Nephron (organoid): ENCODE results near the gene KCNS3.
A peak's percentile ranks its signal among the peaks of the same experiment; 100 is the strongest.

Experiments
- H3K27ac Mint-ChIP-seq, 3 experiments: 2 replicates each; pipeline ENCODE4 v1.8.0; 2020; ENCODE audit warnings: mixed read lengths in 3 of 3, mild to moderate bottlenecking in 2 of 3, moderate library complexity in 1 of 3
- H3K27me3 Mint-ChIP-seq: 2 replicates; pipeline ENCODE4 v1.8.0; 2021; ENCODE audit warnings: low read depth, mild to moderate bottlenecking, moderate library complexity, mixed read lengths
- H3K36me3 Mint-ChIP-seq: 2 replicates; pipeline ENCODE4 v1.8.0; 2020; ENCODE audit warnings: low read depth, mixed read lengths
- H3K4me1 Mint-ChIP-seq: 2 replicates; pipeline ENCODE4 v1.8.0; 2020; ENCODE audit warnings: mixed read lengths
- H3K4me3 Mint-ChIP-seq, 3 experiments: 2 replicates each; pipeline ENCODE4 v1.8.0; 2020; ENCODE audit warnings: mild to moderate bottlenecking in 3 of 3, mixed read lengths in 3 of 3, moderate library complexity in 2 of 3
- H3K9me3 Mint-ChIP-seq: 2 replicates; pipeline ENCODE4 v1.8.0; 2020; ENCODE audit warnings: mixed read lengths
- TF ChIP-seq, protein P1 (sequence below), 3 experiments: fragments of 200-600 bp; sonication (generic); IDR thresholded peaks; one replicate each; pipeline ENCODE4 v1.5.0; 2021; ENCODE audit warnings: antibody characterized with exemption in 3 of 3; ENCODE audit not compliant: unreplicated experiment in 3 of 3

The KCNS3 gene

DNA sequence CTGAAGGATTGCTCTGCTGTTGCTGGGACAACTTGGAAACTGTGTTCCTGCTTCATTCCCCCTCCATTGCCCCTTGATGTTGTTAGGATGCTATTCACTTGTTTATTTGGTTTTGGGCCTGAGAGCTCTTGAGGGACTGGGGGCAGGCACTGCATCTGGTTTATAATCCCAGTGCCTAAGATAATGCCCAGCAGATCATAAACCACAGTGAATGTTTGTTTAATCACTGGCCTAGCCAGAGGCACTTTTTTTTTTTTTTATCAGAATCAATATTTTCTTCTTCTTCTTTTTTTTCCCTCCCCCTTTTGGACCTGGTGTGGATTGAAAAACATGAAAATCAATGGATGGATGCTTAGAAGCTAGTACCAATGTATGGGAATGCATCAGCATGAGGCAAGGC lies 38.1 kb downstream of the KCNS3 start:
- TF ChIP-seq, protein P1, sequence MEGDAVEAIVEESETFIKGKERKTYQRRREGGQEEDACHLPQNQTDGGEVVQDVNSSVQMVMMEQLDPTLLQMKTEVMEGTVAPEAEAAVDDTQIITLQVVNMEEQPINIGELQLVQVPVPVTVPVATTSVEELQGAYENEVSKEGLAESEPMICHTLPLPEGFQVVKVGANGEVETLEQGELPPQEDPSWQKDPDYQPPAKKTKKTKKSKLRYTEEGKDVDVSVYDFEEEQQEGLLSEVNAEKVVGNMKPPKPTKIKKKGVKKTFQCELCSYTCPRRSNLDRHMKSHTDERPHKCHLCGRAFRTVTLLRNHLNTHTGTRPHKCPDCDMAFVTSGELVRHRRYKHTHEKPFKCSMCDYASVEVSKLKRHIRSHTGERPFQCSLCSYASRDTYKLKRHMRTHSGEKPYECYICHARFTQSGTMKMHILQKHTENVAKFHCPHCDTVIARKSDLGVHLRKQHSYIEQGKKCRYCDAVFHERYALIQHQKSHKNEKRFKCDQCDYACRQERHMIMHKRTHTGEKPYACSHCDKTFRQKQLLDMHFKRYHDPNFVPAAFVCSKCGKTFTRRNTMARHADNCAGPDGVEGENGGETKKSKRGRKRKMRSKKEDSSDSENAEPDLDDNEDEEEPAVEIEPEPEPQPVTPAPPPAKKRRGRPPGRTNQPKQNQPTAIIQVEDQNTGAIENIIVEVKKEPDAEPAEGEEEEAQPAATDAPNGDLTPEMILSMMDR (IDR thresholded peaks at IDR 0.05; ENCODE audit: unreplicated experiment in 3 of 3) = no peak
- Mint-ChIP-seq H3K27ac (no peak overlapping the region), H3K4me3 (no peak overlapping the region), H3K9me3 (no peaks in the 10 kb centered on the region), H3K36me3 (no peaks in the 10 kb centered on the region), H3K27me3 (no peaks in the 10 kb centered on the region), H3K4me1 (peaks cover 30% of the 10 kb centered on the region)

DNA sequence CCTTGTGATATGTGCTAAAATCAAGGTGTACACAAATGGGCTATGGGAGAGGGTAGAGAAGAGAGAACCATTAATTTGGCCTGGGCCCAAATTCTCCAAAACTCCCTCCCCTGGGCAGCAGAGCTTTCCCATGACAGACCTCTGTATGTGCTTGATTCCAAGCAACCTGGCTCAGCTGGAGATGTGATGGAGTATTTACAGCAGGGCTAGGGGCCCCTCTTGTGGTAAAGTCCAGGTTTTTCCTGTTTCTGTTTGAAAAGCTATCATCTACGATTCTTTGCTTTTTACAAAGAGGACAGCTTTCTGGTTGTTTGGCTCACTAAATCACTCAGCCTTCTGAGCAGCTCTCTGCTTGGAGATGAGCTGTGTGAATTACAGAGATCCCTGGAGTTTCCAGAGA lies 40.3 kb downstream of the KCNS3 start:
- Mint-ChIP-seq H3K4me1 (peaks cover 18% of the 10 kb centered on the region), H3K4me3 (no peak overlapping the region), H3K36me3 (no peaks in the 10 kb centered on the region), H3K27me3 (no peaks in the 10 kb centered on the region), H3K9me3 (no peaks in the 10 kb centered on the region), H3K27ac (peak overlapping the region; percentile 11 to 59 (median 32))
- TF ChIP-seq, protein P1 (IDR thresholded peaks at IDR 0.05; ENCODE audit: unreplicated experiment in 3 of 3) = peak; percentile 26 to 33 (median 29)

DNA sequence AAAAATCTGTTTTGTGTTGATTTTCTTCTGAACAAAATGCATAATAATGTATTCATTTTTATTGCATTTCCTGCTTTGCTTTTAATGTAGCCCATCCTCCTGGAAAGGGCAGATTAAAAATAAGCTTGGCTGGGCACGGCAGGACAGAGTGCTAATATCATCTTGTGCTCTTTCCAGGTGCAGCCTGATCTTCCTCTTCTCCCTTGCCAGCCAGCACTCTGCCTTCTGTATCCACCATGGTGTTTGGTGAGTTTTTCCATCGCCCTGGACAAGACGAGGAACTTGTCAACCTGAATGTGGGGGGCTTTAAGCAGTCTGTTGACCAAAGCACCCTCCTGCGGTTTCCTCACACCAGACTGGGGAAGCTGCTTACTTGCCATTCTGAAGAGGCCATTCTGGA lies 52.3 kb downstream of the KCNS3 start:
- H3K9me3 Mint-ChIP-seq = peaks cover 5% of the 10 kb centered on the region
- H3K4me1 Mint-ChIP-seq = peaks cover 5% of the 10 kb centered on the region
- TF ChIP-seq, protein P1 (IDR thresholded peaks at IDR 0.05; ENCODE audit: unreplicated experiment in 3 of 3) = no peak
- no peaks in the 10 kb centered on the region for H3K36me3 Mint-ChIP-seq
- H3K27ac Mint-ChIP-seq = no peak overlapping the region
- no peak overlapping the region for H3K4me3 Mint-ChIP-seq
- no peaks in the 10 kb centered on the region for H3K27me3 Mint-ChIP-seq

DNA sequence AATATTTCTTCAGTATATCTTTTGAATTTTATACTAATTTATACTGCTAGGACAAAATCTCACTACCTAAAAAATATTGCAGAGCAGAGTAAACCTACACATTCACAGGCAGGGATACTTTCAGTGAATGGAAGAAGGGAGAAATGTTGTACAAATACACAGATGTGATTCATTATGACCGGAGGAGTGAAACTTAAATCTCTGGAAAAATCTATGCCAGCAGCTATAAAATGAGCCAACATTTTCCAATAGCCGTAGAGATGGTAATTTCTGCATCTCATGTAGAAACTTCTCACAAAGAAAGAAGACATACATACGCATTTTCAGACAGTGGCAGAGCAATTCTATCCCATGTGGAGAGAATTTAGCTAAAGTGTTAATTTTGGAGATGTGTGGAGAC lies 54.8 kb downstream of the KCNS3 start:
- Mint-ChIP-seq H3K27me3 (no peaks in the 10 kb centered on the region), H3K27ac (no peak overlapping the region), H3K4me1 (peaks cover 5% of the 10 kb centered on the region), H3K36me3 (no peaks in the 10 kb centered on the region), H3K4me3 (no peak overlapping the region), H3K9me3 (no peaks in the 10 kb centered on the region)
- TF ChIP-seq, protein P1 (IDR thresholded peaks at IDR 0.05; ENCODE audit: unreplicated experiment in 3 of 3) = no peak

DNA sequence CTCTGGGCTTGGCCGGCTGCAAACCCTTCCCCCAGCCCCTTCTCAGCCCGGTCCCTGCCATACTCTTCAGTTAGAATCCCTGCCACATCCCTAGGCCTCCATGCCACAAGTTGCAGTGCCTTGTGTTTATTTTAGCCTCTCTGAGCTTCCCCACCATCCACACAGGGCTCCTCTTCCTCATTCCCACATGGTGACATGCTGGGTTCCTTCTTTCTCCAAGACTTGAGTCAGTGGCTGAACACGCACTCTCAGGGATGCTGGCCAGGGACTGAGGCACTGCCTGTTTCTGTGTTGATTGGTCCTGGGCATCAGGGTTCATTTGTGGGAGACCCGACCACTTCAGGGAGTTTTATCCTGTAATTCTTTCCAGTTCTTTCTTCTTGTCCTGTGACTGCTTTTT lies 56.3 kb downstream of the KCNS3 start:
- H3K36me3 Mint-ChIP-seq = no peaks in the 10 kb centered on the region
- H3K9me3 Mint-ChIP-seq = peaks cover 6% of the 10 kb centered on the region
- peaks cover 5% of the 10 kb centered on the region for H3K4me1 Mint-ChIP-seq
- TF ChIP-seq, protein P1 (IDR thresholded peaks at IDR 0.05; ENCODE audit: unreplicated experiment in 3 of 3) = no peak
- no peaks in the 10 kb centered on the region for H3K27me3 Mint-ChIP-seq
- no peak overlapping the region for H3K4me3 Mint-ChIP-seq
- no peak overlapping the region for H3K27ac Mint-ChIP-seq

DNA sequence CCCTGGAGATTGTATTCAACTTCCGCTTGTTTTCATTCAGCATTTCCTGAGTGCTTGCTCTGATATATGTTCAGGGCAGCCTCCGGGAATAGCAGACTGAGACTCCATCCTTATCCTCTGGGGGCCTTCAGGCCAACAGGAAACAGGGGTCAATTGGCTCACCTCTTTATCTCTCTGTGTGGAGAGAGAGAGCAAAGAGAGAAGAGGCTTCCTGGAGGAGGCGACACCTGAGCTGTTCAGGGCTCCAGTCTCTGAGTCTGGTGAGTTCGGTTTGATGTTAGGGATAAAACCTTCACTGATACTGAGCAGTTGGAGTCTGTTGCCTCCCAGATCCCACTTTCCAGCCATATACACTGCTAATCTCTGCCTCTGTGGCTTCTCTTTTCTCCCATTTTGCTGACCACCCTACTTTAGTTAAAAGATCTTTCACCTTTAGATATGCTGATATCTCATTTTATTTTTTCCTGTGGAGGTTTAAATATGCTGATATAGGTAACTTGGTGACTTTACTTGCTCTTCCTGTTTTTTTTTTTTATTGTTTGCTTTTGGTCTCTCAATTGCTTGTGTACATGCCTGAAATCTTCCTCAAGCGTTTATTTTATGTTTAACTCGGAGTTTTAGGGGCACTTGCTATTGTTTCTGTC lies 56.9 kb downstream of the KCNS3 start:
- H3K9me3 Mint-ChIP-seq = peaks cover 6% of the 10 kb centered on the region
- TF ChIP-seq, protein P1 (IDR thresholded peaks at IDR 0.05; ENCODE audit: unreplicated experiment in 3 of 3) = no peak
- peaks cover 5% of the 10 kb centered on the region for H3K4me1 Mint-ChIP-seq
- H3K36me3 Mint-ChIP-seq = no peaks in the 10 kb centered on the region
- H3K4me3 Mint-ChIP-seq = no peak overlapping the region
- H3K27me3 Mint-ChIP-seq = no peaks in the 10 kb centered on the region
- H3K27ac Mint-ChIP-seq = no peak overlapping the region
